VCaP (cell line): ENCODE data around the gene RASIP1.
A peak's percentile ranks its signal among the peaks of the same experiment; 100 is the strongest.
"Not testable (repeated sequence)": the region's sequence is repeated elsewhere in the genome, so short reads cannot be mapped to it uniquely, and the experiment has no call there.

Experiments used
- H3K27ac ChIP-seq: fragments of 450-650 bp; 2 replicates; pipeline ENCODE4 v1.5.1; 2017
- TF ChIP-seq, protein P1 (sequence below): fragments of 450-650 bp; conservative IDR thresholded peaks from 2 replicates; pipeline ENCODE4 v1.5.1; 2017; ENCODE audit warnings: mild to moderate bottlenecking, moderate library complexity

The RASIP1 gene

DNA sequence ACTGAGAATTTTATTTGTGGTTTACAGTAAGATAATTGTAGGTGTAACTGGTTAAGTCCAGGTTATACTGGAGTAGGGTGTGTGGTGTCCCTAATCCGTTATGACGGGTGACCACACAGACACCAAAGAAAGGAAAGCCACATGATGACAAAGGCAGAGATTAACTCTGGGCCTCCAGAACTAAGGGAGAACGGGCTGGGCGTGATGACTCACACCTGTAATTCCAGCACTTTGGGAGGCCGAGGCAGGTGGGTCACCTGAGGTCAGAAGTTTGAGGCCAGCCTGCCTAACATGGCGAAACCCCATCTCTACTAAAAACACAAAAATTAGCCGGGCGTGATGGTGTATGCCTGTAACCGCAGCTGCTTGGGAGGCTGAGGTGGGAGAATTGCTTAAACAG lies 54.8 kb downstream of the RASIP1 start:
- H3K27ac ChIP-seq: peak overlapping the region; percentile 72; the same call in 1 of the 2 replicates
- TF ChIP-seq, protein P1, sequence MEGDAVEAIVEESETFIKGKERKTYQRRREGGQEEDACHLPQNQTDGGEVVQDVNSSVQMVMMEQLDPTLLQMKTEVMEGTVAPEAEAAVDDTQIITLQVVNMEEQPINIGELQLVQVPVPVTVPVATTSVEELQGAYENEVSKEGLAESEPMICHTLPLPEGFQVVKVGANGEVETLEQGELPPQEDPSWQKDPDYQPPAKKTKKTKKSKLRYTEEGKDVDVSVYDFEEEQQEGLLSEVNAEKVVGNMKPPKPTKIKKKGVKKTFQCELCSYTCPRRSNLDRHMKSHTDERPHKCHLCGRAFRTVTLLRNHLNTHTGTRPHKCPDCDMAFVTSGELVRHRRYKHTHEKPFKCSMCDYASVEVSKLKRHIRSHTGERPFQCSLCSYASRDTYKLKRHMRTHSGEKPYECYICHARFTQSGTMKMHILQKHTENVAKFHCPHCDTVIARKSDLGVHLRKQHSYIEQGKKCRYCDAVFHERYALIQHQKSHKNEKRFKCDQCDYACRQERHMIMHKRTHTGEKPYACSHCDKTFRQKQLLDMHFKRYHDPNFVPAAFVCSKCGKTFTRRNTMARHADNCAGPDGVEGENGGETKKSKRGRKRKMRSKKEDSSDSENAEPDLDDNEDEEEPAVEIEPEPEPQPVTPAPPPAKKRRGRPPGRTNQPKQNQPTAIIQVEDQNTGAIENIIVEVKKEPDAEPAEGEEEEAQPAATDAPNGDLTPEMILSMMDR: no peak

DNA sequence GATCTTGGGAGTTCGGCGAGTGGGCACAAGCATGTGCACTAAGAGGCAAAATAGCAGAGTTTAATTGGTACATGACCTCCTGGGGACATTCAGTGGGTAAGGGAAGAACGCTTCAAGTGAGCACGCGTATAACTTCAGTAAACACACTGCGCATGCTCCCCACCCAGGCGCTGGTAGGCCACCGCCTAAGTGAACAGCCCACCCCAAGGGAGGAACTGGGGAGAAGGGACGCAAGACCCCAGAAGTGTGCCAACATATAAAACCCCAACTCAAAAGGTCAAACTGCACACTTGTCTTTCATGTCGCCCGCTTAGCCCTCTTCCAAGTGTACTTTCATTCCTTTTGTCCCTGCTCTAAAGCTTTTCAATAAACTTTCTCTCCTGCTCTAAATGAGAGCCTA lies 57.1 kb downstream of the RASIP1 start:
- peak overlapping the region; percentile 72 for H3K27ac ChIP-seq
- TF ChIP-seq, protein P1: no peak

DNA sequence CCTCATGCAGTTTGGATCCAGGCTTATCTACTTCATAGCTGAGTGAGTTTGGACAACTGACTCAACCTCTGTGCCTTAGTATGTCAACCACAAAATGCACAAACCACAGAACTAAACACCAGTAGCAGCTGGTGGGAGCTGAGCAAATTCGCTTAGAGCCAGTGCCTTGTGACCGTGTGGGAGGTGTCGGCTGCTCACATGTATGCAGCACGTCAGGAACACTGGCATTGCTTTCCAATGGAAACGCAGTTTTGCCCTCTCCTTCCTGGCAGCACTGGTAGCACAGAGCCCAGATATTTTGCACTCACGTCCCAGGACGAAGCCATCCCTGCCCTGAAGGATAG lies 59.3 kb downstream of the RASIP1 start:
- TF ChIP-seq, protein P1: no peak
- no peak overlapping the region for H3K27ac ChIP-seq

DNA sequence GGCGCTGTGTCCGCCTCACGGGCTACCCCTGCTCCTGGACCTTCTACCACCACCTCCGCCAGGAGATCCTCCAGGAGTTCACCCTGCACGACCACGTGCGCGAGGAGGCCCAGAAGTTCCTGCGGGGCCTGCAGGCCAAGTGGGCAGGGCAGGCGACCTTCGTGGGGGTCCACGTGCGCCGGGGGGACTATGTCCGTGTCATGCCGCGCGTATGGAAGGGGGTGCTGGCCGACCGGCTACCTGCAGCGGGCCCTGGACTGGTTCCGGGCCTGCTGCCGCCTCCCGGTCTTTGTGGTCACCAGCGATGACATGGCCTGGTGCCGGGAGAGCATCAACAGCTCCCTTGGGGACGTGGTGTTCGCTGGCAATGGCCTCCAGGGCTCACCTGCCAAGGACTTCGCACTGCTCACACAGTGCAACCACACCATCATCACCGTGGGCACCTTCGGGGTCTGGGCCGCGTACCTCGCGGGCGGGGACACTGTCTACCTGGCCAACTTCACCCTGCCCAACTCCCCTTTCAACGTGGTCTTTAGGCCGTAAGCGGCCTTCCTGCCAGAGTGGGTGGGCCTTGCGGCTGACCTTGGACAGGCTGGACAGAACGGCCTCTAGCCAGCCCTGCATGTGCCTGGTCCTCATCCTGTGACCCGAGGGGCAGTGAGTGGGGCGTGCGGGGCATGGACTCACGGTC lies 59.8 kb downstream of the RASIP1 start:
- no peak overlapping the region for H3K27ac ChIP-seq
- TF ChIP-seq, protein P1: no peak

DNA sequence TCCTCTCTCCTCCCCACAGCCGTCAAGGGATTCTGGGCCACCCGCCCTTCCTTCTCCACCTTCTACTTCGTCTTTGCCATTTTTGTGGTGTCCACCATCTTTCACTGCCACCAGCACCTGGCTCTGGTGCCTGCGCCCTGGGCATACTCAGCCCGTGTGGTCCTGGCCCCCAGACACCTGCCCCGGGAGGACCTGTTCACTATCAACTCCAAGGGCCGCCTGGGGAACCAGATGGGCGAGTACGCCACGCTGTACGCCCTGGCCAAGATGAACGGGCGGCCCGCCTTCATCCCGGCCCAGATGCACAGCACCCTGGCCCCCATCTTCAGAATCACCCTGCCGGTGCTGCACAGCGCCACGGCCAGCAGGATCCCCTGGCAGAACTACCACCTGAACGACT lies 60.4 kb downstream of the RASIP1 start:
- not testable (repeated sequence) for H3K27ac ChIP-seq

DNA sequence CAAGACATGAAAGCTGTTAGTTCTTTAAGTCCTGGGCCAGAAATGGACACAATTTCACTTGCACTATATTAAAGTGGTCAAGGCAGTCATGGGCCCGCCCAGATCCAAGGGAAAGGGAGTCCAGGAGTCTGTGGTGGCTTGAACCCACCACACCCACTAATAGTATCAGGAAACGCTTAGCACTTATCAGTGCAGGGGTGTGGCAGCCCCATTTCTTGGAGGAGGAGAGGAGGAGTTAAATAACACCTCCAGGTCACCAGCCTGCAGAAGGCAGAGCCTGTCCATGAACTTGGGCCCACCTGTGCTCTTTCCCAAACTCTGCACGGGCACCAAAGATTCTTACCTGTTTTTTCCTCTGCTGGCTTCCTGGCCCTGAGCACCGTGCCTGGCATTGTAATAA lies 62.2 kb downstream of the RASIP1 start:
- TF ChIP-seq, protein P1: no peak
- H3K27ac ChIP-seq: no peak overlapping the region

DNA sequence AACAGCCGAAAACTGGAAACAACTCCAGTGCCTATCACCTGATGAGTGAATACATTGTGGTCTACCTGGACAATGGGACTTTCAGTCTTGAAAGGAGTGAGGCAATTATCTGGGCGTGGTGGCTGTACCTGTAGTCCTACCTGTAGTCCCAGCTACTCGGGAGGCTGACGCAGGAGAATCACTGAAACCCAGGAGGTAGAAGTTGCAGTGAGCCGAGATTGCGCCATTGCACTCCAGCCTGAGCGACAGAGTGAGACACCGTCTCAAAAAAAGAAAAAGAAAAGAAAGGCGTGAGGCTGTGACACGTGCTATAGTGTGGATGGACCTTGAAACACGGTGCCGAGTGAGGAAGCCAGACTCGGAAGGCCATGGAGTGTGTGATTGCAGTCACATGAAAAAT lies 63.5 kb downstream of the RASIP1 start:
- H3K27ac ChIP-seq: no peak overlapping the region
- TF ChIP-seq, protein P1: no peak

DNA sequence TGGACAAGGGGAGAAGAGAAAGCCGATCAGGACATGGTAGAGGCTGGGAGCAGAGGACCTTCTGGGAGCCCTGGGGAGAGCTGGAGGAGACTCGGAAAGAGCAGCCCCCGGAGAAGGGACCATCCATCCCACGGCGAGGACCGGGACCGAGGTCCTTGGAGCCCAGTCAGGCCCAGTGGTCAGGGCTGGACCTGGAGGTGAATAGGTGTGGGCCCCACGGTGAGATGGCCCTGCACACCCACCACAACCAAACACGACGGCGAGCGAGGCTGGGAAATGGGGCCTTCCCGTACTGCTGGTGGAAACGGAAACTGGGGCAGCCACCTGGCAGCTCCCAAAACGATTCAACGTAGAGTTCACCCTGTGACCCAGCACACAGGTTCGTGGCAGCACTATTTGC lies 63.9 kb downstream of the RASIP1 start:
- H3K27ac ChIP-seq: no peak overlapping the region
- TF ChIP-seq, protein P1: no peak
